DMS 273 (cell line): ENCODE data around the gene R3HDM2.
A peak's percentile ranks its signal among the peaks of the same experiment; 100 is the strongest.
"Not testable (repeated sequence)": the region's sequence is repeated elsewhere in the genome, so short reads cannot be mapped to it uniquely, and the experiment has no call there.

Experiments
- DNase-seq: peaks from one replicate; lab custom pipeline; 2025; ENCODE audit not compliant: unreplicated experiment; lab: John Stamatoyannopoulos, UW

R3HDM2 gene

GRCh38 chr12:57336299-57336698, 94.5 kb downstream of the R3HDM2 start:
- DNase-seq: not testable (repeated sequence)

- peak; percentile 6 for DNase-seq
Measured at GRCh38 chr12:57334219-57334618, 96.6 kb downstream of the R3HDM2 start.

- no peak for DNase-seq
Measured at GRCh38 chr12:57332646-57333312, 98.1 kb downstream of the R3HDM2 start.

DNA sequence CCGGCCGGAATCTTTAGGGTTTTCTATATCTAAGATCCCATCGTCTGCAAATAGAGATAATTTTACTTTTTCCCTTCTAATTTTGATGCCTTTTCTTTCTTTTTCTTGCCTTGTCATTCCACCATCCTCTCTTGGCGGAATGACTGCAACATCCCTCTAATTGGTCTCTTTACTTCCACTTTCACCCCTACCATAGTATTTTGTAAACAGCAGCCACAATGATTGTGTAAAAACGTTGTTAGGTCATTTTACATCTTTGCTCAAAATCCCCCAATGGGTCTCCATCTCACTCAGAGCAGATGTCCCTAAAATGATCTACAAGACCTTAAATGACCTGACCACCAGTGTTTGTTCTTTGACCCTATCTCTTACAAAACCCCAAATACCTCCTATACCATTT, 99.9 kb downstream of the R3HDM2 start:
- no peak for DNase-seq

DNA sequence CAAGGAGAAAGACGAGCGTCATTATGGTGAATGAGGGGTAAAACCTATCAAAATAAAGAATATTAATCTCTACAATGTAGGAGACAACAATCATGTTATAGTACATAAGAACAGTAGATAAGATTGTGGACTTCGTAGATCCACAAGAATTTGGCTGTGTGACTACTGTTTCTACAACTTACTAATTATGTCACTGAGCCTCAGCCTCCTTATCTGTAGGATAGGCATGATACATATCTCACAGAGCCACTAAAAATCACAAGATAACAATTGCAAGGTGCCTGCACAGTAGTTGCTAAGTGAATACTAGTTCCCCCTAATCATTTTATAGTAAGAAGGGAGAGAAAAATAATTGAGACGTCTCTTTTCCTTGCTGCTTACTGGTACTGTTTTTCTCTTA, 101.6 kb downstream of the R3HDM2 start:
- DNase-seq: no peak

- no peak for DNase-seq
Measured at GRCh38 chr12:57325395-57325794, 105.4 kb downstream of the R3HDM2 start.

- DNase-seq: no peak
Measured at GRCh38 chr12:57323416-57323815, 107.4 kb downstream of the R3HDM2 start.

DNA sequence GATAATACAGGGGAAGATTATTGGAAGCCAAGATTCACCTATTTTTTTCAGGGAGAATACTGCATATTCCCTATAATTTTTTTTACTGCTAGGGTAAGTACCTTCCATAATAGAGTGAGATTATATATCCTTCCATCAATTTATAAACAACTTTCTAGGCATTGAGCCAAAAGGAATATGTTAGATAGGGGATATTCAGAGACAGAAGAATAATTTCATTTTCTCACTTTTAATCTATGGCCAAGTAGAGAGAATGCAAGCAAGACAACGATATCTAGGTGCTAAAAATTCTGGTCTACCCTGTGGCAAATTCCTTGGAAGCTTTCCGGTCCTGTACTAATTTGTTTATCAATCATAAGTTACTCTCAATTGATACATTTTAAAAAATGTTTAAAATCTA, 110.2 kb downstream of the R3HDM2 start:
- peak; percentile 12 for DNase-seq

GRCh38 chr12:57319678-57320469, 111.0 kb downstream of the R3HDM2 start:
- DNase-seq: no peak

- no peak for DNase-seq
Measured at GRCh38 chr12:57315681-57316080, 115.2 kb downstream of the R3HDM2 start.

DNA sequence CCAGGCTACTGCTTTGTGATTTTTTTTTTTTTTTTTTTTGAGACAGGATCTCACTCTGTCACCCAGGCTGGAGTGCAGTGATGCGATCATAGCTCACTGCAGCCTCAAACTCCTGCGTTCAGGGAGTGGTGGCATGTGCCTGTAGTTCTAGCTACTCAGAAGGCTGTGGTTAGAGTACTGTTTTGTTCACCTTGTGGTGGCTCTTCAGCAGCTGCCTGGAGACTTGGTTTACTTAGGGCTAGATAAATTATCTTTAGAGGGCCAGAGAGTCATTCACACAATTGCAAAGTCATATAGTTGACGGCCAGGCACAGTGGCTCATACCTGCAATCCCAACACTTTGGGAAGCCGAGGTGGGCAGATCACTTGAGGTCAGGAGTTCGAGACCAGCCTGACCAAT, 118.6 kb downstream of the R3HDM2 start:
- DNase-seq: not testable (repeated sequence)

DNA sequence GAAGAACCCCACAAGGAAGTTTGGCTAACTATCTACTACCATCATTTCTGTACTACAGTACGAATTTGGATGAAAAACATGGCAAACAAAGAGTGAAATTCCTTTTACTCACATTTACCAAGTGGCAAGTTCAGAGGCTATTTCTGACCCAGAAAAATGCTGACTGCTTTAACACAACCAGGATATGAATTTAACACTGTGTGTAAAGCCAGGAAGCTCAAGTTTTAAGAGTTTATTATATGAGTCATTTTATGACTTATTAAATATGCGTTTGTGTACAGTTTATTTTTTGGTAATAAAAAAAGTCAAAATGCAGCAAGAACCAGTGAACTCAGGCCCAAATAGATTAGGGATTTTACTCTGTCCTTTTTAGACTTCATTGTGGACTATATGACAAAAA, 121.4 kb downstream of the R3HDM2 start:
- no peak for DNase-seq

DNA sequence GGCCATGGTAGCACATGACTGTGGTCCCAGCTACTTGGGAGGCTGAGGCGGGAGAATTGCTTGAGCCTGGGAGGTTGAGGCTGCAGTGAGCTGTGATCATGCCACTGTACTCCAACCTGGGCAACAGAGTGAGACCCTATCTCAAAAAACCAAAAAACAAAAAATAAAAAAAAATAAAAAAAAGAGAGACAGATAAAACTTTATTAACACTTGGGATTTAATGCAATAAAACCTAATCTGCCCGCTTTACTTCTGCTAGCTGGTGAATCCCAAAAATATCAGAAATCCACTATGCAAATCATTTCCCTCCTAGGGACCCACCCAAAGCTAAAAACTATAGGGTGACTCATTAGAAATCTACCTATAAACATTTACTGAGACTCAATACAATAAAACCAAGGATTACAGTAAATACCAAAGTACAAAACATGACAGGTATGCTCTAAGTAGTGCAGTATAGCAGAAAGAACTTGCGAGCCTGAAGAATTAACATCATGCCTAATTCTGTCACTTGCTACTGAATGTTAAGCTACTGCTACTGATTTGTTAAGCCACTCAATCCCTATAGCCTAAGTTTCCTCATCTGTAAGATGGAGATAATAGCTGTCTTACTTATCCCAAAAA, 129.8 kb downstream of the R3HDM2 start:
- DNase-seq: no peak

DNA sequence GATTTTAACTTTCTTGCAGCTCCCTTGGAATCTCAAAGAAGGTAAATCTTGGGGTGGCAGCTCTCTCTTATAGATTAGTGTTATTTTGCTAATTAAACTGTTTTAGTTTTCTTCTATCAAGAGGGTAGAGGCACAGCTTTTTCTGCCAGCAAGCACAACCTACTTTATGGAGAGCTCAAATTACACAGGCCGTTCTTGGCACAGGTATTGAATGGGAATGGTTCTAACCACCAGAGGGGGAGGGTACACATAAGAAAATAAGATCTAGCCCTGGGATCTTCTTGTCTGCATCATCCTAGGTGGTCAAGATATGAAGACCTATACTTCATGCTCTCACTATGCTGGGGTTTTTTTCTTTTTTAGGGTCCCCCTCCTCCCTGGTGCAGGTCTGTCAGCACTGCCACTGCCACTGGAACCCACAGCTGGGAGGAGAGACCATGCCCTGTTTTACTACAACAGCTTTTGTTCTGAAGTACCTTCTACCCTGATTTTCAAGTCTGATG, 131.3 kb downstream of the R3HDM2 start:
- DNase-seq: peak; percentile 64

DNA sequence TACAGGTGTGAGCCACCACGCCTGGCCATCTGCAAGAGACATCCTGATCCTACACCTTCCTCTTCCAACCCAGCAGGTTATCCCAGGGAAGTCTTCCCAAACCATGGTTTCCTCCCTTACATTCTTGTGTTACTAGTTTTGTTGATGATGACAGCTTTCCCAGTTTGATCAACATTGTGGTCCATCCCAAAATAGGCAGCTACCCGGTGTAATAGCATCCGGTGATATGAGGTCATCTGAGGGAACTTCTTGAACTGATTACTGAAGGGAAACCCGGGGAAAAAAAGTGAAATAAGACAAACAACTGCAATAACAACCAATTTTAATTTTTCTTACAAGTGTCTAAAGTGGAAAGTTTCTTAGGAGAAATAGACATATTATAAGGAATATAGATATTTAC, 134.6 kb downstream of the R3HDM2 start:
- no peak for DNase-seq

GRCh38 chr12:57282073-57282472, 148.8 kb downstream of the R3HDM2 start:
- DNase-seq: not testable (repeated sequence)

- DNase-seq: peak; percentile 26
Measured at GRCh38 chr12:57280211-57281062, 150.4 kb downstream of the R3HDM2 start.

GRCh38 chr12:57278465-57279381, 152.1 kb downstream of the R3HDM2 start:
- no peak for DNase-seq

DNA sequence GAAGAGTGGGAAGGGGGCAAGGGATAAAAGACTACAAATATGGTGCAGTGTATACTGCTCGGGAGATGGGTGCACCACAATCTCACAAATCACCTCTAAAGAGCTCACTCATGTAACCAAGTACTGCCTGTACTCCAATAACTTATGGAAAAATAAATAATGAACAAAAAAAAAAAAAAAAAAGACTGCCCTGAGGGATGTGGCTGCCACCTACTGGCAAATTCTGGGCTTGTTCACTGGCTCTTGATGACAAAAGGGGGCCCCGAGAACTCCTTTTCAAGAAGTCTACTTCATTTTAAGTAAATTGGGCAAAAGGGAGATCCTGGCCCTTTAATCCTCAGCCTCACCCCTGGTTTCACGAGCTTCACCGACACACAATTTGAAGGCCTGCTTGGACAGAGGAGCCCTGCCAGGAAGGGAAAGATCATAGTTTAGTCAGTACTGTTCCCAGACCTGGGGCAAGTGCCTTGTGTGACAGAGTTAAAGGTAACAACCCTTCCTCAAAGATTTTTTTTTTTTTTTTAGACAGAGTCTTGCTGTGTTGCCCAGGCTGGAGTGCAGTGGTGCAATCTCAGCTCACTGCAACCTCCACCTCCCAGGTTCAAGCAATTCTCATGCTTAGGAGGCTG, 153.8 kb downstream of the R3HDM2 start:
- DNase-seq: peak; percentile 23
